Thyroid gland (tissue), 4 donors: ENCODE measurements around the gene FCGR1A. TPM values are rescaled to one million over a fixed set of nuclear protein-coding genes. Genes with fewer than 3 reads are reported as not detected.
A peak's percentile ranks its signal among the peaks of the same experiment; 100 is the strongest.
"Not testable (repeated sequence)": the region's sequence is repeated elsewhere in the genome, so short reads cannot be mapped to it uniquely, and the experiment has no call there.

Experiments used
- DNase-seq, 2 donors: peaks; one replicate each; pipeline ENCODE4 v3.0.0-alpha.2; 2019
- H3K27ac ChIP-seq, 3 donors: fragments of 200-600 bp; sonication (generic); 1 replicate in 2 of 3; 2 replicates in 1 of 3; pipeline ENCODE4 v1.5.1; 2016 to 2019; ENCODE audit warnings: mild to moderate bottlenecking in 1 of 3, moderate library complexity in 1 of 3
- H3K27me3 ChIP-seq: fragments of 200-600 bp; sonication (generic); one replicate; pipeline ENCODE4 v1.5.1; 2019
- H3K36me3 ChIP-seq, 2 donors: fragments of 200-600 bp; sonication (generic); one replicate each; pipeline ENCODE4 v1.5.1; 2016 to 2019
- H3K4me1 ChIP-seq, 2 donors: fragments of 200-600 bp; sonication (generic); one replicate each; pipeline ENCODE4 v1.5.1; 2017 to 2019
- H3K4me3 ChIP-seq, 3 donors: fragments of 200-600 bp; sonication (generic); replicated peaks in 1 of 3; 1 replicate in 2 of 3; 2 replicates in 1 of 3; pipeline ENCODE4 v1.5.1; 2016; ENCODE audit warnings: mild to moderate bottlenecking in 1 of 3
- H3K9me3 ChIP-seq: fragments of 200-600 bp; sonication (generic); one replicate; pipeline ENCODE4 v1.5.1; 2017
- CTCF ChIP-seq, 6 experiments: fragments of 200-600 bp in 3 of 6; fragments of 450-650 bp in 3 of 6; sonication (generic) in 3 of 6; IDR thresholded peaks; one replicate each; pipeline ENCODE4 v1.5.1; 2016 to 2019; ENCODE audit warnings: antibody characterized with exemption in 6 of 6, mild to moderate bottlenecking in 2 of 6, inconsistent platforms in 1 of 6, moderate library complexity in 1 of 6
- WGBS, 2 donors: methylation state at CpG; one replicate each; pipeline ENCODE4 v1.1.5; 2017; 5-methylcytosine and 5-hydroxymethylcytosine counted together
- intact Hi-C: fragments of 100-400 bp; cut with DNase I; formaldehyde crosslinking; loops from one replicate; pipeline ENCODE4 v1.15.1; 2023
- total RNA-seq, 4 donors: library from RNA; depleted of rRNA; stranded (reverse); fragments of >200 nt; gene quantifications; one replicate each; pipeline ENCODE4 v1.2.3, GENCODE V29; 2016

FCGR1A gene
- total RNA-seq, 4 donors from 2014 or later: 2.1 to 13.5 (median 2.4) TPM

GRCh38 chr1:149783868-149784267, 1.4 kb downstream of the FCGR1A start:
- H3K4me1 ChIP-seq, H3K4me3 ChIP-seq, H3K9me3 ChIP-seq, DNase-seq, H3K36me3 ChIP-seq, H3K27me3 ChIP-seq, H3K27ac ChIP-seq, intact Hi-C loops: not testable (repeated sequence)
- no CpG with 5 or more reads among the region's 4 CpGs for WGBS, 2 donors

- H3K4me3 ChIP-seq, H3K9me3 ChIP-seq, H3K4me1 ChIP-seq, H3K27ac ChIP-seq, intact Hi-C loops, H3K27me3 ChIP-seq, DNase-seq, H3K36me3 ChIP-seq: not testable (repeated sequence)
- 88% methylated on average over 3 of the region's 3 CpGs; no CpG with 5 or more reads in 1 of the 2 donors for WGBS, 2 donors
These were observed 5.4 kb downstream of the FCGR1A start for GRCh38 chr1:149787688-149788451.

- H3K9me3 ChIP-seq, H3K4me1 ChIP-seq, H3K36me3 ChIP-seq, intact Hi-C loops, H3K27me3 ChIP-seq: not testable (repeated sequence)
- H3K4me3 ChIP-seq: peak overlapping the region in 1 of 3 donors; percentile 36
- peak overlapping the region; percentile 60 to 73 (median 67) for H3K27ac ChIP-seq
- 0% methylated on average over 11 to 18 of the region's 36 CpGs for WGBS, 2 donors
- TF ChIP-seq CTCF (IDR thresholded peaks at IDR 0.05): peak; percentile 15 to 62 (median 30)
- peak; percentile 38 to 51 for DNase-seq
These were observed 10.0 kb downstream of the FCGR1A start for GRCh38 chr1:149792502-149792901.

GRCh38 chr1:149792912-149793515, 10.5 kb downstream of the FCGR1A start:
- WGBS, 2 donors: 1% methylated on average over 26 of the region's 52 CpGs; no CpG with 5 or more reads in 1 of the 2 donors
- H3K36me3 ChIP-seq, H3K27me3 ChIP-seq, intact Hi-C loops, H3K9me3 ChIP-seq, H3K4me1 ChIP-seq: not testable (repeated sequence)
- TF ChIP-seq CTCF (IDR thresholded peaks at IDR 0.05): peak in 5 of 6 experiments; percentile 7 to 83 (median 52)
- H3K4me3 ChIP-seq: peak overlapping the region in 1 of 3 donors; percentile 36
- peak; percentile 64 to 69 for DNase-seq
- H3K27ac ChIP-seq: peak overlapping the region in 2 of 3 donors; percentile 67 to 73

GRCh38 chr1:149793885-149794284, 11.4 kb downstream of the FCGR1A start:
- DNase-seq, H3K9me3 ChIP-seq, H3K4me3 ChIP-seq, H3K4me1 ChIP-seq, H3K27ac ChIP-seq, H3K27me3 ChIP-seq, H3K36me3 ChIP-seq, intact Hi-C loops: not testable (repeated sequence)
- WGBS, 2 donors: 89 to 90% methylated on average over 1 to 2 of the region's 5 CpGs

GRCh38 chr1:149801628-149802027, 19.1 kb downstream of the FCGR1A start:
- H3K27ac ChIP-seq, H3K27me3 ChIP-seq, DNase-seq, intact Hi-C loops, H3K4me1 ChIP-seq, H3K4me3 ChIP-seq, H3K36me3 ChIP-seq, H3K9me3 ChIP-seq: not testable (repeated sequence)
- 94 to 97% methylated on average over 1 of the region's 3 CpGs for WGBS, 2 donors

- H3K9me3 ChIP-seq, H3K4me3 ChIP-seq, intact Hi-C loops, H3K4me1 ChIP-seq, DNase-seq, H3K27me3 ChIP-seq, H3K27ac ChIP-seq, H3K36me3 ChIP-seq: not testable (repeated sequence)
- WGBS, 2 donors: 100% methylated on average over 1 of the region's 4 CpGs; no CpG with 5 or more reads in 1 of the 2 donors
These were observed 22.1 kb downstream of the FCGR1A start for GRCh38 chr1:149804417-149805080.

GRCh38 chr1:149810697-149811405, 28.4 kb downstream of the FCGR1A start:
- DNase-seq: peak; percentile 8 to 10
- H3K27ac ChIP-seq, H3K36me3 ChIP-seq, H3K9me3 ChIP-seq, intact Hi-C loops, H3K27me3 ChIP-seq, H3K4me3 ChIP-seq, H3K4me1 ChIP-seq: not testable (repeated sequence)
- 33 to 50% methylated on average over 6 to 7 of the region's 7 CpGs for WGBS, 2 donors

- H3K27me3 ChIP-seq, H3K27ac ChIP-seq, H3K9me3 ChIP-seq, H3K36me3 ChIP-seq, intact Hi-C loops, H3K4me1 ChIP-seq, H3K4me3 ChIP-seq: not testable (repeated sequence)
- 5 to 10% methylated on average over 7 to 11 of the region's 14 CpGs for WGBS, 2 donors
- DNase-seq: peak in 1 of 2 donors; percentile 4
These were observed 29.0 kb downstream of the FCGR1A start for GRCh38 chr1:149811514-149811889.
